LNCaP clone FGC (cell line): ENCODE results near the gene EXOC6B.
"Not testable (repeated sequence)": the region's sequence is repeated elsewhere in the genome, so short reads cannot be mapped to it uniquely, and the experiment has no call there.

Experiments used
- DNase-seq: peaks from one replicate; pipeline ENCODE4 v3.0.0-alpha.2; 2011; ENCODE audit warnings: low read depth
- H3K4me3 ChIP-seq: 2 replicates; pipeline ENCODE4 v1.5.1; 2011; ENCODE audit warnings: mild to moderate bottlenecking, low read depth, low read length, control low read depth
- CTCF ChIP-seq: IDR thresholded peaks from 2 replicates; pipeline ENCODE4 v1.5.1; 2012; ENCODE audit warnings: mild to moderate bottlenecking; ENCODE audit not compliant: control insufficient read depth, insufficient read depth; ENCODE audit errors: extremely low read depth

EXOC6B gene

GRCh38 chr2:72661985-72662384 lies 163.8 kb downstream of the EXOC6B start:
- TF ChIP-seq CTCF: no peak
- no peak overlapping the region for H3K4me3 ChIP-seq
- DNase-seq: no peak

DNA sequence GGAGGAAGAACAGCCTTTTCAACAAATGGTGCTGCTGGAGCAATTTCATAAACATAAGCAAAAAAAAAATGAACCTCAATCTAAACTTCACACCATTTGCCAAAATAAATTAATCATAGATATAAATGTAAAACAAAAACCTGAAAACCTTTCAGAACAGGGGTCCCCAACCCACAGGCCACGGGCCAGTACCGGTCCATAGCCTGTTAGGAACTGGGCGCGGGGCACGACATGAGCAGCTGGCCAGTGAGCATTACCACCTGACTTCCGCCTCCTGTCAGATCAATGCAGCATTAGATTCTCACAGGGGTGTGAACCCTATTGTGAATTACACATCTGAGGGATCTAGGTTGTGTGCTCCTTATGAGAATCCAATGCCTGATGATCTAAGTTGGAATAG lies 176.0 kb downstream of the EXOC6B start:
- H3K4me3 ChIP-seq: no peak overlapping the region
- no peak for DNase-seq
- no peak for TF ChIP-seq CTCF

- not testable (repeated sequence) for H3K4me3 ChIP-seq, DNase-seq
Observed at GRCh38 chr2:72641221-72641620, 184.6 kb downstream of the EXOC6B start.

- no peak for DNase-seq
- TF ChIP-seq CTCF: no peak
Observed at GRCh38 chr2:72638600-72639211, 187.1 kb downstream of the EXOC6B start.

GRCh38 chr2:72636210-72636609 lies 189.6 kb downstream of the EXOC6B start:
- no peak for TF ChIP-seq CTCF
- no peak for DNase-seq
- H3K4me3 ChIP-seq: no peak overlapping the region

More at GRCh38 chr2:72638600-72639211, 187.1 kb downstream of the EXOC6B start:
- no peak overlapping the region for H3K4me3 ChIP-seq

GRCh38 chr2:72630767-72631166 lies 195.1 kb downstream of the EXOC6B start:
- DNase-seq: no peak
- no peak for TF ChIP-seq CTCF
- H3K4me3 ChIP-seq: no peak overlapping the region

GRCh38 chr2:72629062-72629461 lies 196.8 kb downstream of the EXOC6B start:
- DNase-seq: no peak
- TF ChIP-seq CTCF: no peak
- H3K4me3 ChIP-seq: no peak overlapping the region

GRCh38 chr2:72627083-72627482 lies 198.8 kb downstream of the EXOC6B start:
- no peak for DNase-seq
- no peak for TF ChIP-seq CTCF
- no peak overlapping the region for H3K4me3 ChIP-seq
